Kidney epithelial cell (primary cell): Measurements from ENCODE around the gene DUSP16. TPM values are rescaled to one million over a fixed set of nuclear protein-coding genes. Genes with fewer than 3 reads are reported as not detected.

Experiments used
- DNase-seq: peaks from one replicate; pipeline ENCODE4 v3.0.0-alpha.2; 2010; ENCODE audit warnings: low read depth
- H3K27me3 ChIP-seq: 2 replicates; pipeline ENCODE4 v1.6.0; 2011; ENCODE audit warnings: low read length; ENCODE audit not compliant: control insufficient read depth, insufficient read depth
- H3K36me3 ChIP-seq: 2 replicates; pipeline ENCODE4 v1.5.1; 2011; ENCODE audit warnings: low read length; ENCODE audit not compliant: control insufficient read depth, insufficient read depth
- H3K4me3 ChIP-seq: 2 replicates; pipeline ENCODE4 v1.5.1; 2011; ENCODE audit warnings: low read depth, mild to moderate bottlenecking, control low read depth, low read length
- CTCF ChIP-seq: IDR thresholded peaks from 2 replicates; pipeline ENCODE4 v1.5.1; 2011; ENCODE audit warnings: mild to moderate bottlenecking, moderate library complexity, low read length, control low read depth, inconsistent platforms; ENCODE audit not compliant: insufficient read depth, poor library complexity, severe bottlenecking
- total RNA-seq: library from RNA; depleted of rRNA; stranded (reverse); fragments of >200 nt; gene quantifications from 2 replicates; pipeline ENCODE4 v1.2.3, GENCODE V29; 2015

DUSP16 gene
- total RNA-seq, 1 donor from 2014 or later = 22.7 TPM

DNA sequence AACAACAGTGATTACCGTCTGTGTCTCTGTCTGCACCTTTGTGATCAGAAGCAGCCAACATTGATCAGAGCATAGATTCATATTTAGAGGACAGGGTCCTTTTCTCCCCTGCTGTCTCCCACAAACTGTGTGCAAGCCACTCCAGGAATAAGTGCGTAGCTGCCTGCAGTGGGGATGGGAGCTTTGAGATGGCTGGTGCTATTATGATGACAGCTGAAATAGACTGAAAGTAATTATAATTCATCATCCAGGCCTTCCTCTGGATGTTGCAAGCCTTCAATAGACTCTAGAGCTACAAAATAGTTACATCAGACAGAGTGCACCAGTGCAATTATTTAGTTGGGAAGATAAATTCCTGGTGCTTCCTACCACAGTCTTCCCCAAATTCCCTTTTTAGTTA, 137.7 kb downstream of the DUSP16 start:
- Histone ChIP-seq H3K27me3 (no peaks in the 10 kb centered on the region), H3K4me3 (no peak overlapping the region), H3K36me3 (no peaks in the 10 kb centered on the region)
- DNase-seq = no peak
- TF ChIP-seq CTCF = no peak

Other genes starting within 250 kb of the DUSP16 start
- gene MANSC1, start 212.6 kb downstream of the DUSP16 start, total RNA-seq = 5.4 and 5.8 TPM in 2 replicates
- 12.7 and 16.5 TPM in 2 replicates for gene BORCS5, start 205.8 kb downstream of the DUSP16 start, total RNA-seq
- gene CREBL2, start 49.0 kb upstream of the DUSP16 start, total RNA-seq = 19.2 and 21.7 TPM in 2 replicates
- gene GPR19, start 133.3 kb upstream of the DUSP16 start, total RNA-seq = 0.27 and 0.84 TPM in 2 replicates
- 25.5 and 26.5 TPM in 2 replicates for gene CDKN1B, start 154.5 kb upstream of the DUSP16 start, total RNA-seq
- gene APOLD1, start 222.8 kb upstream of the DUSP16 start, total RNA-seq = 1.4 and 2.0 TPM in 2 replicates